DMS53 treated with DMSO at 0.1 percent for 48 hours (cell line): ENCODE data around the gene INSYN2A.

Experiments
- DNase-seq: peaks from one replicate; lab custom pipeline; 2025; ENCODE audit not compliant: unreplicated experiment; lab: John Stamatoyannopoulos, UW

INSYN2A gene

GRCh38 chr10:127195571-127196281 is 665 bp downstream of the INSYN2A start:
- DNase-seq = no peak

- DNase-seq = no peak
These were observed 1.3 kb downstream of the INSYN2A start for GRCh38 chr10:127195041-127195506.

DNA sequence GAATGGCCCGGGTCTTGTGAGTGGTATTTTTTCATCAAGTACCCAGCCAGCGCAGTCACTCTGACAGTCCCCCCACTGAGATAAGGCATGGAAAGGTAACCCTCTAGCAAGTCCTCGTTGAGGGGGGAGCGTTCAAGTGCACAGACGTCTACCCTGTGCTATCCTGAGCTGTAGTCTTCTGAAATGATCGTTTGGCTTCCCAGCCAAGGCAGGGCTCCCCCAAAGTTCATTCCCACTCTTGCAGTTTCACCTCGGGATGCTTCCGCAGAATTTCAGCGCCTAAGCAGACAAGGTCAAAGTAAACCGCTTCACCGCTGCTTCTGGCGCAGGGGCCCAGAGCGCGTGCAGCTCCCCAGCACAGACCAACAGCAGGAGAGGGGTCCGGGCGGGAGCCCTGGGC is 1.8 kb downstream of the INSYN2A start:
- no peak for DNase-seq

- no peak for DNase-seq
These were observed 2.3 kb downstream of the INSYN2A start for GRCh38 chr10:127194111-127194510.

DNA sequence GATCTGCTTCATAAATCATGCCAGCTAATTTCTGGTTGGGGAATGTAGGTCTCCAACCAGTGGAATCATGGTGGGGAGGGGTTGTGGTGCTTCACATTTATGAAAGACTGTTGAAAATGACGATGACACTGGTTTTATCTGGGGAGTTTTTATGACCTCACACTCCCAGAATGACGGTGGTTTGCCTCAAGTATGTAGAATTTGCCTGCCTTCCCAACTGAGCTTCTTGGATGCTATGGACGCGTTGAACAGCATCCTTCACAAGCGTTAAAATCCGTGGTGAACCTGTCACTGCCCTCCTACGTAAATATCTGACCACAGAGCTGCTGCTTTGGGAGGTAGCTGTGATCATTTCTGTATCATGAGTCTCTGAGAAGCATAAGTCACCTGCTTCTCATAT is 3.3 kb downstream of the INSYN2A start:
- no peak for DNase-seq

- no peak for DNase-seq
These were observed 6.0 kb downstream of the INSYN2A start for GRCh38 chr10:127190427-127190826.

GRCh38 chr10:127189226-127189625 is 7.2 kb downstream of the INSYN2A start:
- DNase-seq = no peak

DNA sequence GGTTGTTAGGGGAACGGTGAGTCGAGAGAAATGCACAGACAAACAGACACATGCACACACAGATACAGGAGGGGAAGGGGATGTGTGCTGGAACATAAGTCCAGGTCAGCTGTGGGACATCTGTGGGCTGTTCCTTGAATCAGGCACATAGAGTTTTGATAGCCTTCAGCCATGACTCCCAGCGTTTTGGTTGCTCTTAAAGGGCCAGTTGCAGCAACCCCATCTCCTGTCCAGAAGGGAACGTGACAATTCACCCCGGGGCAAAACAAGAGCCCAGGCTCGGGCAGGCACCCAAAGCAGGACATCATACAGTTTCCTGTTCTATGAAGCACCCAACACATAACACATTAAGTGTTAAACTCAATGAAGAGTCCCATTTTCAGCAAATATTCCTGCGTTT is 9.6 kb downstream of the INSYN2A start:
- no peak for DNase-seq

GRCh38 chr10:127184582-127184981 is 11.8 kb downstream of the INSYN2A start:
- no peak for DNase-seq

- no peak for DNase-seq
These were observed 14.2 kb downstream of the INSYN2A start for GRCh38 chr10:127182161-127182560.

- no peak for DNase-seq
These were observed 16.7 kb downstream of the INSYN2A start for GRCh38 chr10:127179612-127180250.

GRCh38 chr10:127176649-127177048 is 19.7 kb downstream of the INSYN2A start:
- DNase-seq = no peak

DNA sequence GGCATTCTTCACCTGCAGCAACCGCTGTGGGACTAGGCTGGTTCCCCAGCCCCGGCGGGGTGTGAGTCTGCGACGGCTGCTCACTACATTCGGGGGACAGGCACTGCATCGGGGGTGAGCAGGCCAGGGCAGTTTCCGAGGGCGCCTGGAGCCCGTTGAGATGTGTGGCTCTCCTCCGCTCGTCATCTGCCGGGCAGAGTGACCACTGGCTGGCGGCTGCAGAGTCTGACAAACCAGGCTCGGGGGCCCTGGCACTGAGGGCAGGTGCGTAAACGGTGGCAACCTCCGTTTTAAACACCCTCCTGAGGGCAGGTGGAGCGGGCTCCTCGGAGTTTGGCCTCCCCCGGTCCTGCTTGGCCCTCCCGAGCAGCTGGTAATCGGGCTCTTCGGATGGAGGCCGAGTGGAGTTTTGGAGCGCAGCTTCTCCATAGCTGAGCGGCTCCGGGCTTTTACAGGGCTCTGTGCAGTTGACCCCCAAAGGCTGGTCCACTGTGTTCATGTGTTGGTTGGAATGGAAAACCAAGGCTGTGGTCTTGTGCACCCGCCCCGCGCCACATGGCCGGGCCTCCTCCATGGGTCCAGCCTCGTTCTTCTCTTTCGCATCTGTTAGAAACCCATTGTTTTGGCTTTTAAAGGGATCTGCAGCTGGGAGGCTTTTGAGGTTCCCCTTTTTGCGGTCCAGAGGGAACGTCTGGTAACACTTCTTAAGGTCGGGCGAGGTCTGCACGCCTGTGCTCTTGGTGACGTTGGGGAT is 20.9 kb downstream of the INSYN2A start:
- DNase-seq = no peak

GRCh38 chr10:127174866-127175265 is 21.5 kb downstream of the INSYN2A start:
- DNase-seq = no peak

- DNase-seq = no peak
These were observed 28.1 kb downstream of the INSYN2A start for GRCh38 chr10:127168261-127168660.

DNA sequence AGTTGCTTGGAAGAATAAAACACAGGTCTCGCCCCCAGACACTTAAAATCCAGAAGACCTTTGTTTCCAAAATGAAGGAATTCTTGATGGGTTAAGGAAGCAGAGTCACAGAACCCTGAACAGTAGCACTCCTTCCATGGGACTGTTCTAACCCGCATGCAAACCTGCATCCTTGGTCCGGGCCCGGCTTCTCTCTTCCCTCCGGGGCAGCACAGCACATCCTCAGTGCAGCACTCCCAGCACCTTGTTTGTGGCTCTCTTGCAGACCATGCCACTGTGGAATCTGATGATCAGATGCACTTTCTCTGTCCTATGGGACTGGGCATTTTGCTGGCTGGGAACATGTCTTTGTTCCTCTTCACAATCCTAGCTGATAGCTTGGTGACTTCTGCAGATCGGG is 33.5 kb downstream of the INSYN2A start:
- DNase-seq = no peak

DNA sequence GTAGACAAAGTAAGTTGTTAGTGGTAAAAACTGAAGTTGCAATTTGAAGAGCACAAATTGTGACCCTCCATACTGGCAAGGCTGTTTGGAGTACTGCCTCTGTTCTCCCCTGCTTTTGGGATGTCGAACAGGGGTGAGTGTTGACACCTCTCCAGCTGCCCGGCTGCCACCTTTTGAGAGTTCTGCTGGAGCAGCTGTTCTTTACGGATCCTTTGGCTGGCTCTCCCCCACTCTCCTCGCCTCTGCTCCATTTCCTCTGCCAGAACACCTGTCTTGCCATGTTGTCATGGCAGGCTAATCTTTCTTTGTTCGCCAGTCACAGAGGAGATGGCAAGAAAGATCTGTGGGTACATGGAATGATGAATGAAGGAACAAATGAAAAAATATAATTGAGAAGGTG is 34.9 kb downstream of the INSYN2A start:
- no peak for DNase-seq

- no peak for DNase-seq
These were observed 36.6 kb downstream of the INSYN2A start for GRCh38 chr10:127159648-127160245.

- no peak for DNase-seq
These were observed 37.7 kb downstream of the INSYN2A start for GRCh38 chr10:127158662-127159061.

GRCh38 chr10:127157506-127158200 is 38.7 kb downstream of the INSYN2A start:
- DNase-seq = no peak

GRCh38 chr10:127157089-127157488 is 39.3 kb downstream of the INSYN2A start:
- no peak for DNase-seq
